Muscle of leg (tissue), 16 donors: Measurements from ENCODE around the gene MAGEB5. TPM values are rescaled to one million over a fixed set of nuclear protein-coding genes. Genes with fewer than 3 reads are reported as not detected.
"Not testable (repeated sequence)": the region's sequence is repeated elsewhere in the genome, so short reads cannot be mapped to it uniquely, and the experiment has no call there.

ENCODE experiments used
- DNase-seq: peaks from one replicate; pipeline ENCODE4 v3.0.0; 2013
- H3K27ac ChIP-seq: one replicate; pipeline ENCODE4 v1.5.1; 2013; ENCODE audit warnings: mild to moderate bottlenecking, low read length, control low read depth
- H3K27me3 ChIP-seq: one replicate; pipeline ENCODE4 v1.6.1; 2013; ENCODE audit warnings: low read length; ENCODE audit not compliant: control insufficient read depth, insufficient read depth
- H3K36me3 ChIP-seq: one replicate; pipeline ENCODE4 v1.6.1; 2013; ENCODE audit warnings: low read length; ENCODE audit not compliant: control insufficient read depth, insufficient read depth
- H3K4me1 ChIP-seq: one replicate; pipeline ENCODE4 v1.6.1; 2013; ENCODE audit warnings: low read length; ENCODE audit not compliant: control insufficient read depth, insufficient read depth
- H3K4me3 ChIP-seq: one replicate; pipeline ENCODE4 v1.5.1; 2013; ENCODE audit warnings: low read length, control low read depth
- H3K9me3 ChIP-seq: replicated peaks from 2 replicates; pipeline ENCODE4 v1.6.1; 2013; ENCODE audit warnings: low read depth, low read length; ENCODE audit not compliant: control insufficient read depth
- WGBS: methylation state at CpG from one replicate; pipeline ENCODE4 v1.1.5; 2013; ENCODE audit warnings: missing lambda C conversion rate; ENCODE audit not compliant: insufficient coverage; 5-methylcytosine and 5-hydroxymethylcytosine counted together
- long read RNA-seq, 11 donors: transcript quantifications; one replicate each; lab custom pipeline, GENCODE V29; 2026
- polyA plus RNA-seq, 8 donors: library from polyadenylated mRNA; unstranded; fragments of 120-200 nt; gene quantifications; one replicate each; pipeline versions ENCODE4 v1.2.1 to v1.2.3, GENCODE V29; 2013; ENCODE audit warnings: inconsistent platforms in 1 of 8, low replicate concordance in 1 of 8; ENCODE audit not compliant: insufficient read length in 8 of 8, insufficient read depth in 1 of 8
- total RNA-seq: library from RNA; stranded (reverse); fragments of 120-200 nt; gene quantifications from one replicate; pipeline ENCODE4 v1.2.4, GENCODE V29; 2013

Gene MAGEB5, protein sequence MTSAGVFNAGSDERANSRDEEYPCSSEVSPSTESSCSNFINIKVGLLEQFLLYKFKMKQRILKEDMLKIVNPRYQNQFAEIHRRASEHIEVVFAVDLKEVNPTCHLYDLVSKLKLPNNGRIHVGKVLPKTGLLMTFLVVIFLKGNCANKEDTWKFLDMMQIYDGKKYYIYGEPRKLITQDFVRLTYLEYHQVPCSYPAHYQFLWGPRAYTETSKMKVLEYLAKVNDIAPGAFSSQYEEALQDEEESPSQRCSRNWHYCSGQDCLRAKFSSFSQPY
- total RNA-seq (not detected), polyA plus RNA-seq (not detected)
- long read RNA-seq, donor 1: 0 reads
- long read RNA-seq, donor 2: 0 reads
- long read RNA-seq, donor 3: 0 reads
- long read RNA-seq, donor 4: 0 reads
- long read RNA-seq, donor 5: 0 reads
- long read RNA-seq, donor 6: 0 reads
- long read RNA-seq, donor 7: 0 reads
- long read RNA-seq, donor 8: 0 reads
- long read RNA-seq, donor 9: 0 reads
- long read RNA-seq, donor 10: 0 reads
- long read RNA-seq, donor 11: 0 reads

GRCh38 chrX:26215869-26216268, at the start of gene MAGEB5:
Gene MAGEB5 (plus strand): TSS chrX:26216169. CDS start chrX:26217302, 1,133 bp downstream.
- H3K27me3 ChIP-seq: peaks cover 8% of the 10 kb centered on the region
- H3K9me3 ChIP-seq: no peaks in the 10 kb centered on the region
- no peaks in the 10 kb centered on the region for H3K4me1 ChIP-seq
- no peaks in the 10 kb centered on the region for H3K36me3 ChIP-seq
- DNase-seq: no peak
- H3K27ac ChIP-seq: no peak within 1 kb of the TSS
- H3K4me3 ChIP-seq: no peak within 1 kb of the TSS
- no CpG with 5 or more reads among the region's 5 CpGs for WGBS

DNA sequence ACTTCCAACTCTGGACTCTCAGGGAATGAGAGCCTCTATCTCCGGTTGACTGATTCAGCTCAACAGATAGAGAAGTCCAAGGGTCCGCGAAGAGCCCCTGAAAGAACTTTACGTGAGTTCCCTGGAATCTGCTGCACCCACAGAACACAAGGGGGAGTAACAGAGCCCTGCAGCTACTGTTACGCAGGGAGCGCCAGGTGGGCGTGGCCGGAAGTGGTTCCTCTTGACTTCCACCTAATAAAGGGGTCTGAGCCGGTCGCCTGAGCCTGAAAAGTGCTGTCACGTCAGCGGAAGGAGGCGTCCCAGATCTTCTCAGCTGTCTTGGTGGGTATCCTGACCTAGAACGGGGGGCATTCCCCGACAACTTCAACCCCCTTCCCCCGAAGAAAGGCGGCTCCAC, 23.8 kb upstream of the MAGEB5 start, which contains the start of gene MAGEB6:
Gene MAGEB6, plus strand, starts transcription at position 237 of the 400 bp plus-strand sequence. CDS start 1,407 bp downstream, outside the sequence.
- Histone ChIP-seq H3K36me3 (no peaks in the 10 kb centered on the region), H3K27ac (no peak within 1 kb of the TSS), H3K4me1 (no peaks in the 10 kb centered on the region), H3K9me3 (no peaks in the 10 kb centered on the region), H3K4me3 (no peak within 1 kb of the TSS), H3K27me3 (peaks cover 3% of the 10 kb centered on the region)
- 78% methylated on average over 17 of the region's 17 CpGs for WGBS
- no peak for DNase-seq

DNA sequence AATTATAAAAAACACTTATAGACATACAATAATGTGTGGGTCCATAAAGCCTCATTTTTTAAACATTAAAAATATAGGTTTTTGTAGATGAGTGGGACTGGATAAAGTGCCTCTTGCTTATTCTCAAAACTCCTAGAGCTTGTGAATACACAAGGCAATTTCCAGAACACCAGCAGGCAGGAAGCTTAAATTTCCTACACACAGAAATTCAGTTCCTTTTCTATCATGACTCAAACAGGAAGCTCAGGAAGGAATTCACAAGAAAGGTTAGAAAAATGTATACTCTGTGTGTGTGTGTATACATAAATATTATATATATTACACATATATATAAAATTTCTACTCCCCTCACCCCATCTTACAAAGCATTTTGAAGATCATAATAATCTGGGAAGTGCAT, 12.4 kb upstream of the MAGEB5 start:
- H3K27me3 ChIP-seq: peaks cover 5% of the 10 kb centered on the region
- no peaks in the 10 kb centered on the region for H3K36me3 ChIP-seq
- no peaks in the 10 kb centered on the region for H3K4me1 ChIP-seq
- no peak for DNase-seq
- no peak overlapping the region for H3K27ac ChIP-seq
- no peaks in the 10 kb centered on the region for H3K9me3 ChIP-seq
- no peak overlapping the region for H3K4me3 ChIP-seq

DNA sequence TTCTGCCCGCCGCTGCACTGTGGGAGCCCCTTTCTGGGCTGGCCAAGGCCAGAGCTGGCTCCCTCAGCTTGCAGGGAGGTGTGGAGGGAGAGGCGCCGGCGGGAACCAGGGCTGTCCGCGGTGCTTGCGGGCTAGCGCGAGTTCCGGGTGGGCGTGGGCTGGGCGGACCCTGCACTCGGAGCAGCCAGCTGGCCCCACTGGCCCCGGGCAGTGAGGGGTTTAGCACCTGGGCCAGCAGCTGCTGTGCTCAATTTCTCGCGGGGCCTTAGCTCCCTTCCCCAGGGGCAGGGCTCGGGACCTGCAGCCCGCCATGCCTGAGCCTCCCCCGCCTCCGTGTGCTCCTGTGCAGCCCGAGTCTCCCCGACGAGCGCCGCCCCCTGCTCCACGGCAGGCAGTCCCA, 11.3 kb upstream of the MAGEB5 start:
- H3K9me3 ChIP-seq, H3K4me3 ChIP-seq, H3K36me3 ChIP-seq, H3K27me3 ChIP-seq, H3K27ac ChIP-seq, DNase-seq, H3K4me1 ChIP-seq: not testable (repeated sequence)
- 92% methylated on average over 24 of the region's 27 CpGs for WGBS

DNA sequence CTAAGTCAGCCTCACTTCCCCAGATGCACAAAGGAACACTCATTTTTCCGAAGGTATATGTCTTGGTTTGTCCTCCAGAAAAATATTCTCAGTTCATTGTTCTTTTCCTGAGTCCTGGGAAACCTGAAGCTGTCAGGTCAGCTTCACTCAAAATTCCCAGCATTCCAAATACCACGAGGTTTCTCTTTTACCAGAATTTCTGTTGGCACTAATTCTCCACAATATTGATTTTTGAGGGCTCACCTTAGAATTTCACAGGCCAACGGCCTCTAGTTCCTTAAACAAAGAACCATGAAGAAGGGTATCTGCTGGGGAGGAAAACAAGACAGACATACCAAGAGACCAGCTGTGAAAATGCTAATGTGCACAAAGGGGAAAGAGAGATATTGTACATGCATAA, 8.0 kb upstream of the MAGEB5 start:
- no peaks in the 10 kb centered on the region for H3K36me3 ChIP-seq
- no peak overlapping the region for H3K27ac ChIP-seq
- WGBS: 48% methylated on average over 2 of the region's 3 CpGs
- peaks cover 3% of the 10 kb centered on the region for H3K27me3 ChIP-seq
- no peaks in the 10 kb centered on the region for H3K4me1 ChIP-seq
- no peak overlapping the region for H3K4me3 ChIP-seq
- DNase-seq: no peak
- H3K9me3 ChIP-seq: no peaks in the 10 kb centered on the region

GRCh38 chrX:26219351-26219750, 3.4 kb downstream of the MAGEB5 start:
- Histone ChIP-seq H3K4me1 (no peaks in the 10 kb centered on the region), H3K27me3 (peaks cover 8% of the 10 kb centered on the region), H3K4me3 (no peak overlapping the region), H3K9me3 (no peaks in the 10 kb centered on the region), H3K36me3 (no peaks in the 10 kb centered on the region), H3K27ac (no peak overlapping the region)
- DNase-seq: no peak
- 55% methylated on average over 6 of the region's 7 CpGs for WGBS

DNA sequence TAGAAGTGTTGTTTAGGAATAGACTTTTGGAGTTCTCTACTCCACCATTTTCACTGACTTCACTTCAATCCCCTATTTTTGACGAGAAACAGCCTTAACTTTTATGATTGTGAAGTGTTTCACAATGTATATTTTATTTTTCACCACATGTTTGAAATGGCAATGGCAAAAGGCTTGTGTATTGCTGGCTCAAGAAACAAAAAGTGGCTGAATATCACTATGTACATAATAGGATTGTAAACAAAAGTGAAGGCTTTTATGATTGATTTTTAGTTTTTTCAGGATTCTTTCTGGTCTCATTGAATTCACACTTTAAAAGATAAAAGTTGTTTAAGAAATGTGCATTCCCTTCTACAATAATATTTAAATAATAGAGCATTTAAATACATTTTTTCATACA, 18.2 kb downstream of the MAGEB5 start:
- H3K27ac ChIP-seq: no peak overlapping the region
- WGBS: no CpG with 5 or more reads among the region's 1 CpG
- no peak overlapping the region for H3K4me3 ChIP-seq
- peaks cover 2% of the 10 kb centered on the region for H3K9me3 ChIP-seq
- no peaks in the 10 kb centered on the region for H3K36me3 ChIP-seq
- no peaks in the 10 kb centered on the region for H3K4me1 ChIP-seq
- peaks cover 3% of the 10 kb centered on the region for H3K27me3 ChIP-seq
- no peak for DNase-seq

GRCh38 chrX:26253526-26253925, 37.6 kb downstream of the MAGEB5 start:
- no CpG with 5 or more reads among the region's 3 CpGs for WGBS
- Histone ChIP-seq H3K27ac (no peak overlapping the region), H3K27me3 (peaks cover 2% of the 10 kb centered on the region), H3K9me3 (no peaks in the 10 kb centered on the region), H3K4me1 (no peaks in the 10 kb centered on the region), H3K36me3 (no peaks in the 10 kb centered on the region), H3K4me3 (no peak overlapping the region)
- DNase-seq: no peak

DNA sequence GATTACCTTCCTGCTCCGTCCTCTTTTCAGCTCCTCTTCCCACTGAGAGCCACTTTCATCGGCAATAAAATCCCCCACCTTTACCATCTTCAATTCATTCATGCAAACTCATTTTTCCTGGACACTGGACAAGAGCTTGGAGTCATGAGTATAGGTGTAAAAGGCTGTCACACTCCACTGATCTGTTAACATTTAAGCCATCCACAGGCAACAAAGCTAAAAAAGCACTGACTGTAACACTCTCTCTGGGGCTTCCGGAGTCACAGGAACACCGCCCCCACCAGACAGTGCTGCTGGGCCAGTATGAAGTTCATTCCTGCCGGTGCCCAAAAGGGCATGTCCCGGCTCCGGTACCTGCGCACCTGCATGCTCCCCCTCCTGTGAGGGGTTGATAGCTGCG, 38.5 kb downstream of the MAGEB5 start:
- no peaks in the 10 kb centered on the region for H3K4me1 ChIP-seq

DNA sequence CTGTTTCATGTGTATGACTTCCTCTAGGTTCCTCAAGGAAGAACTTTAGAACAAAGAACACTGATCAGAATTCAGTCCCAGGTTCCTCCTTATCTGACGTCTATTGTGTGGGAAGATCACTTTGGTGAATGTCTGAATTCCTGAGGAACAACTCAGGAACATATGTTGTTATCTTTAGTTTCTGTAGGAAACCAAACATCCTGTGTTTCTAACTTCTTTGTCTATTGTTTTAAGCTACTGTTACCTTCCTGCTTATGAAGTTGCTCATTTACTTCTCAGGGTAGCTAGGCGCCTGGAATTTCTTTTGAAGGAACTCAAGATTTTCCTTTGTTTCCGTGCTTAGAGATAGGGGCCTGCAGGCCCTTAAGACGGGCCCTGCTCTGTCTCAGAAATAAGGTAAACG, 46.2 kb downstream of the MAGEB5 start:
- no peak overlapping the region for H3K27ac ChIP-seq
- no peaks in the 10 kb centered on the region for H3K36me3 ChIP-seq
- DNase-seq: peak; percentile 11
- H3K4me1 ChIP-seq: no peaks in the 10 kb centered on the region
- WGBS: 80% methylated on average over 1 of the region's 5 CpGs
- no peak overlapping the region for H3K4me3 ChIP-seq
- H3K9me3 ChIP-seq: no peaks in the 10 kb centered on the region
- no peaks in the 10 kb centered on the region for H3K27me3 ChIP-seq

More for the DNA sequence above, 38.5 kb downstream of the MAGEB5 start:
- H3K27ac ChIP-seq: no peak overlapping the region
- no peaks in the 10 kb centered on the region for H3K9me3 ChIP-seq
- WGBS: 79% methylated on average over 6 of the region's 9 CpGs
- peaks cover 2% of the 10 kb centered on the region for H3K27me3 ChIP-seq
- no peak overlapping the region for H3K4me3 ChIP-seq
- DNase-seq: no peak
- no peaks in the 10 kb centered on the region for H3K36me3 ChIP-seq
